ENCODE results near the gene SLC5A3.

DNA sequence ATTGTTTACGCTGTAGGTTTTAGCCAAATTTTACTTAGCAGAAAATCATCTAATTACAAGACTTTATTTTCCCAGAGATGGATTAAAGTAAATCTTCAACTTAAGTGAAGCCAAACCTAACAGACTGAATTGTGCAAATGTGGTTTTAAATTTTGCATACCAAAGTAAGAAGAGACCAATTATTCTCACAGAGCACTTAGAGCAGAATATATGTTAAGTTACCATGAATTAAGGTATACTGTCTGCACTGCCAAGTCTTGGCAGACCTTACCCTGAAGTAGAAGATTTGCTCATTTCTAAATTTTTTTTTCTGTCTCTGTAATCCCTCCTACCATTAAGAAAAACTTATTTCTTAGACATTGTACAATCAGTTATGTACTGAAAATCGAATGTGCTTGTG, 24.1 kb downstream of the SLC5A3 start:
- TF ChIP-seq BACH2 (CRISPR knock-in tag; IDR thresholded peaks at IDR 0.05; ENCODE audit: borderline replicate concordance) (no peak), PPARA (CRISPR knock-in tag; IDR thresholded peaks at IDR 0.05; ENCODE audit: borderline replicate concordance) (no peak), ZFP30 (CRISPR knock-in tag; IDR thresholded peaks at IDR 0.05) (no peak), ARNTL (CRISPR knock-in tag; IDR thresholded peaks at IDR 0.05; ENCODE audit: borderline replicate concordance, low read depth) (no peak), SNAI2 (CRISPR knock-in tag; IDR thresholded peaks at IDR 0.05) (no peak), TOX (CRISPR knock-in tag; IDR thresholded peaks at IDR 0.05; ENCODE audit: borderline replicate concordance) (no peak)
